ENCODE measurements around the gene FASLG.
"Not testable (repeated sequence)": the region's sequence is repeated elsewhere in the genome, so short reads cannot be mapped to it uniquely, and the experiment has no call there.

The FASLG gene, protein sequence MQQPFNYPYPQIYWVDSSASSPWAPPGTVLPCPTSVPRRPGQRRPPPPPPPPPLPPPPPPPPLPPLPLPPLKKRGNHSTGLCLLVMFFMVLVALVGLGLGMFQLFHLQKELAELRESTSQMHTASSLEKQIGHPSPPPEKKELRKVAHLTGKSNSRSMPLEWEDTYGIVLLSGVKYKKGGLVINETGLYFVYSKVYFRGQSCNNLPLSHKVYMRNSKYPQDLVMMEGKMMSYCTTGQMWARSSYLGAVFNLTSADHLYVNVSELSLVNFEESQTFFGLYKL

DNA sequence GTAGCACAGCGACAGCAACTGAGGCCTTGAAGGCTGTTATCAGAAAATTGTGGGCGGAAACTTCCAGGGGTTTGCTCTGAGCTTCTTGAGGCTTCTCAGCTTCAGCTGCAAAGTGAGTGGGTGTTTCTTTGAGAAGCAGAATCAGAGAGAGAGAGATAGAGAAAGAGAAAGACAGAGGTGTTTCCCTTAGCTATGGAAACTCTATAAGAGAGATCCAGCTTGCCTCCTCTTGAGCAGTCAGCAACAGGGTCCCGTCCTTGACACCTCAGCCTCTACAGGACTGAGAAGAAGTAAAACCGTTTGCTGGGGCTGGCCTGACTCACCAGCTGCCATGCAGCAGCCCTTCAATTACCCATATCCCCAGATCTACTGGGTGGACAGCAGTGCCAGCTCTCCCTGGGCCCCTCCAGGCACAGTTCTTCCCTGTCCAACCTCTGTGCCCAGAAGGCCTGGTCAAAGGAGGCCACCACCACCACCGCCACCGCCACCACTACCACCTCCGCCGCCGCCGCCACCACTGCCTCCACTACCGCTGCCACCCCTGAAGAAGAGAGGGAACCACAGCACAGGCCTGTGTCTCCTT is at the start of gene FASLG:
Gene FASLG (plus strand): TSS at position 233 of the 583 bp plus-strand sequence. CDS start 99 bp downstream, at position 332.
- H3K27ac ChIP-seq: no peak within 1 kb of the TSS
- no peak for TF ChIP-seq ZFX (IDR thresholded peaks at IDR 0.05)
- TF ChIP-seq, protein P1, sequence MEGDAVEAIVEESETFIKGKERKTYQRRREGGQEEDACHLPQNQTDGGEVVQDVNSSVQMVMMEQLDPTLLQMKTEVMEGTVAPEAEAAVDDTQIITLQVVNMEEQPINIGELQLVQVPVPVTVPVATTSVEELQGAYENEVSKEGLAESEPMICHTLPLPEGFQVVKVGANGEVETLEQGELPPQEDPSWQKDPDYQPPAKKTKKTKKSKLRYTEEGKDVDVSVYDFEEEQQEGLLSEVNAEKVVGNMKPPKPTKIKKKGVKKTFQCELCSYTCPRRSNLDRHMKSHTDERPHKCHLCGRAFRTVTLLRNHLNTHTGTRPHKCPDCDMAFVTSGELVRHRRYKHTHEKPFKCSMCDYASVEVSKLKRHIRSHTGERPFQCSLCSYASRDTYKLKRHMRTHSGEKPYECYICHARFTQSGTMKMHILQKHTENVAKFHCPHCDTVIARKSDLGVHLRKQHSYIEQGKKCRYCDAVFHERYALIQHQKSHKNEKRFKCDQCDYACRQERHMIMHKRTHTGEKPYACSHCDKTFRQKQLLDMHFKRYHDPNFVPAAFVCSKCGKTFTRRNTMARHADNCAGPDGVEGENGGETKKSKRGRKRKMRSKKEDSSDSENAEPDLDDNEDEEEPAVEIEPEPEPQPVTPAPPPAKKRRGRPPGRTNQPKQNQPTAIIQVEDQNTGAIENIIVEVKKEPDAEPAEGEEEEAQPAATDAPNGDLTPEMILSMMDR (conservative IDR thresholded peaks at IDR 0.05): no peak

DNA sequence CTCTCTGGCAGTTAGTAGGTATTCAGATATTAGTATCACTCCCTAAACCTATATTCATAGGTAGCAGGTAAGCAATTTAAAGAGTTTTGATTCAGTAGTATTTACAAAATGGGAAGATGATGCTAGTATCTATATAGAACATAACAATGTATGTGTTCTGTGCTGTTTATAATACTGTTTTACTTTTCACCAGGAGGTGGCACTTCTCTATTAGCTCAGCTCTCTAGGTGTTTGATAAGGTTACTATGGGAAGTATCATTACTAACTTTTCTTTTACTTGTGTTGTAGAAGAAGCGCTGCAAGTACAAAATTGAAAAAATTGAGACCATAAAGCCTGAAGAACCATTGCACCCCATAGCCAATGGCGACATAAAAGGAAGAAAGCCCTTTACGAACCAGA is 49.4 kb upstream of the FASLG start:
- no peak overlapping the region for H3K27ac ChIP-seq
- TF ChIP-seq ZFX (IDR thresholded peaks at IDR 0.05): no peak
- TF ChIP-seq, protein P1 (conservative IDR thresholded peaks at IDR 0.05): peak; percentile 68

DNA sequence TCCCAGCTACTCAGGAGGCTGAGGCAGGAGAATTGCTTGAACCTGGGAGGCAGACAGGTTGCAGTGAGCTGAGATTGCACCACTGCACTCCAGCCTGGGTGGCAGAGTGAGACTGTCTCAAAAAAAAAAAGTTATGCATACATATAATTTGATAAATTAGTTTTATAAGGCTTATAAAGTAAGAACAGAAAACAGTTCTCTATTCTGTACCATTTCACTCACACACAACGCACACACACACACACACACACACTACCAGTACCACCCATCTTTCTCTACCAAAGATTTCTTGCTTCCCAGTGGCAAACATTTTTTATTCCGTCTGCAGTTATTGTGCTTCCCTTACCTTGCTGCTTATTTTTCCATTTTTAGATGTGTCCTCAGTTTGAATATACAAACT is 46.4 kb upstream of the FASLG start:
- TF ChIP-seq ZFX (IDR thresholded peaks at IDR 0.05): no peak
- TF ChIP-seq, protein P1 (conservative IDR thresholded peaks at IDR 0.05): no peak
- H3K27ac ChIP-seq: no peak overlapping the region

DNA sequence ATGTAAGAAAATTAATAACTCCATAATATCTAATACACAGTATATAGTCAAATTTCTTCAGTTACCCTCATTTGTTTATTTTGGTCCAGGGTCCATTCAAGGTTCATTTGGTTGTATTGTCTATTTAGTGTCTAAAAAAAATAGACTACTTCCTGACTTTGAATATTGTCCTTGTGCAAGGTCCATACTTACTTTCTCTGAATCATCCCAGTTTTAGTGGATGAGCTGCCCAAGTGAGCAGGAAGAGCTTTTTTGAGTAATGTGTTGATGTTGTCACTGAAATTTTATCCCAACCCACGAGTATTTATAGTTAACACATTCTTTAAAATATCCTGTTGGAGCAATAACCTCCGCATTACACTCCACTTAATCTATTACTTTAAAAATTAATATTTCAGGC is 45.6 kb upstream of the FASLG start:
- TF ChIP-seq, protein P1 (conservative IDR thresholded peaks at IDR 0.05): no peak
- no peak for TF ChIP-seq ZFX (IDR thresholded peaks at IDR 0.05)
- no peak overlapping the region for H3K27ac ChIP-seq

DNA sequence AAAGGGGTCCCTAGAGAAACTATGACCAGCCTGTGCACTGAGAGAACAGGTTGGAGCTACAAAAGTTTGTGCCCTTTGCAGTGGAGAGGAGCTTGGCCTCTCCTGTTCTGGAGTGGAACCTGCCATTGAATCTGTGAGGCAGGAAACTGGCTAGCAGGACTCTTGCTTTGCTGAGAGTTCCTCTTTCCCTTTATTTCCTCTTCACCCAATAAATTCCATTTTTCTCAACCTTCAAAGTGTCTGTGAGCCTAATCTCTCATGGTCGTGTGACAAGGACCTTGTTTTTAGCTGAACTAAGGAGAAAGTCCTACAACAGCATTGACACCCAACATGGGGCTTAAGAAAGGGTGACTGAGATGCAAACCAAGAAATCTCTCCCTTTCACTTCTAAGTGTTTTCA is 42.7 kb upstream of the FASLG start:
- H3K27ac ChIP-seq: no peak overlapping the region
- no peak for TF ChIP-seq ZFX (IDR thresholded peaks at IDR 0.05)
- TF ChIP-seq, protein P1 (conservative IDR thresholded peaks at IDR 0.05): no peak

DNA sequence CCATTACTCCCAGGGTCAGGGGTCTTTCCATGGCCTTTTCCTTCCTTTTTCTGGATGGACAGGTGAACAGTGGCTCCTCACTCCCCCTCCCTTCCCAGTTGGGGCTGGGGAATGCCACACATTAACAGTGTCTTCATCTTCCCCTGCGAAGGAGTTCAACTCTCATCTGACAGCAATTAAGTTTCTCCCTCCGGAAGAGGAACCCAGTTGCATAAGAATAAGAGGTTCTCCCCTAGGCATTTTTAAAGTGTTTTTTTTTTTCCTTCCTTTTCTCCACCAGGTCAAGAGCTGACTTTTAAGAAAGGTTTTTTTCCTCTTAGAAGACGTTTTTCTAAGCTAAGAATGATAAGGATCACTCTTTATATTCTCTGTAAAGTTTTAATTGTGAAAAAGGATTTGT is 42.3 kb upstream of the FASLG start:
- TF ChIP-seq, protein P1 (conservative IDR thresholded peaks at IDR 0.05): no peak
- no peak for TF ChIP-seq ZFX (IDR thresholded peaks at IDR 0.05)
- no peak overlapping the region for H3K27ac ChIP-seq

DNA sequence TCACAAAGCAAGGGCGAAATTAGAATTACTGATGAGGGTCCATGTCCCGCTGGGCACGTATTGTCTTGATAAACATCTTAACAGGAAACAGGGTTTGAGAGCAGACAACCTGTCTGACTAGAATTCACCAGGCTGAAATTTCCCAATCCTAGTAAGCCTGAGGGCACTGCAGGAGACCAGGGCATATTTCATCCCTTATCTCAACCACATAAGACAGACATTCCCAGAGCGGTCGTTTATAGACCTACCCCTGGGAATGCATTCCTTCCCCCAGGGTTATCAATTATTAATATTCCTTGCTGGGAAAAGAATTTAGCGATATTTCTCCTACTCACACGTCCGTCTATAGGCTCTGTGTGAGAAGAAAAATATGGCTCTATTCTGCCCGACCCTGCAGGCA is 38.3 kb upstream of the FASLG start:
- not testable (repeated sequence) for H3K27ac ChIP-seq

DNA sequence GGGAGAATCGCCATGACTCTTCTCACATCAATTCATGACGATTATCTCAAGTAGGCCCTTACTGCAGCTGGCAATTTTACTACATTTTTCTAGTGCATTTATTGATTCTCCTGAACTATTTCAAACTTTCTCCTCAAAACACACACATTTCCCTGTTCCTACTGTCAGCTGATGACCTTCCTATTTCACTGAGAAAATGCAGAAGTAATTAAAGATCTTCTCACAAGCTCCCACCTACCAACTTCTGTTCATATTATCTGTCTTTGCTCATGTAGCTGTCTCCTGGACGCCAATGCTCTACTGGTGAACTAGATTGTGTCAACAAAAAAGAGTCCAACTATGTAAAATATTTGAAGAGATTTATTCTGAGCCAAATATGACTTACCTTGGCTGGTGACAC is 36.4 kb upstream of the FASLG start:
- no peak overlapping the region for H3K27ac ChIP-seq
- no peak for TF ChIP-seq ZFX (IDR thresholded peaks at IDR 0.05)
- TF ChIP-seq, protein P1 (conservative IDR thresholded peaks at IDR 0.05): no peak
